HG03064 (cell line): ENCODE measurements around the gene BHLHE23.
"Not testable (repeated sequence)": the region's sequence is repeated elsewhere in the genome, so short reads cannot be mapped to it uniquely, and the experiment has no call there.

Experiments used
- ATAC-seq: cut with Tn5 transposase; IDR thresholded peaks from one replicate; pipeline ENCODE4 v1.9.1; 2021; ENCODE audit warnings: low read depth; ENCODE audit not compliant: unreplicated experiment

BHLHE23 gene

DNA sequence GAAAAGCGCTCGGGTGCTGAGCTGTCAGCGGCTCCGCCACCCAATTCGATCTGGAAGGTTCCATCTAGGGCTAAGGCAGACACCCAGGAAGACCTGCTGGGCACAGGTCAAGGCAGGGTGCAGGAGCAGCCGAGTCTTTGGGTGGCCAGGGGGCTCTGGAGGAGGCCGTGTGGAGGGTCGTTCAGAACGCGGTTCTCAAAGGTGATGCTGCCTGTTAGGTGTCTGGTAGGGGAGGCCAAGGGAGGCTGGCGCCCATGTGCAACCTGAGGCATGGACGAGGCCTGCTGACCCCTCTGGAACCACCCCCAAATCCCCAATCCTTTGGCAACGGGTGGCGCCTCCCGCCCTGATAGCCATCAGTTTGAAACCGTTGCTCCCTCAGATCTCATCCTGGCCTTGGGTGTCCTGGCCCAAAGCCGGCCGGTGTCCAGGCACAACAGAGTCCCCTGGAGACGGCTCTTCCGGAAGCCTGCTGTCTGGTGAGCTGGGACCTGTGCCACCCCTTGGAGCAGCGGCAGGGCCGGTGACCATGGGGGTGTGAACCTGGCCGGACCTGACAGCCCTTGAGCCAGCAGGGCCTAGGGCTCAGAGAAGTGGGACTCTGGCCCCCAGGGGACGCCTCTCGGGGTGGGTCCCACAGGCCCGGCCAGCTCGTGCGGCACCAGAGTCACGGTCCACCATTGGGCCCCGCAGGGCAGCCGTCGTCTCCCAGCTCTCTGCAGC is 43.7 kb downstream of the BHLHE23 start:
- ATAC-seq, result no peak

DNA sequence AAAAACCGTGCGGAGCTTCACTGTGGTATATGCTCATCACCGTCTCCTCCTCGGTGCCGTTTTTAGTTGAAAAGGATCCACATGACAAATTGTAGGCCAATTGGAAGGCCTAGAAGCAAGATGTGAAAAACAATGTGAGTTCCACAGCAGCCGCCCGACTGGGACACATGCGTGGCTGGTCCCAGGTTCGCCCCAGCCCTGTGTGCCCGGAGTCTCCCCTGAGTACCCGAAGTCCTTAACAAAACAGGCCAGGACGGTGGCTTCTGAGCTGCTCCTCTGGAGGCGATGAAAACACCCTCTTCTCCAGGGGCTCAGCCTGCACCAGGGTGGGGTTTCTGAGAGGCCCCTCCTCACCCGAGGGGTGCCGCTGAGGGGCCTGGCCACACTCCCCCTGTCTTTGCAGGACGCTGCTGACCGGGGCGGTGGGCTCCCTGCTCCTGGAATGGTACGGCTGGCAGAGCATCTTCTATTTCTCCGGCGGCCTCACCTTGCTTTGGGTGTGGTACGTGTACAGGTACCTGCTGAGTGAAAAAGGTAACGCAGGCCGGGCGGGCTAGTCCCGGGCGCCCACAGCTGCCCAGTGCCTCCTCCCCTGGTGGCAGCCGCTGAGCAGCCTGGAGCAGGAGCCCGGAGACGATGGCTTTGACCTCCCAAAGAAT is 44.4 kb downstream of the BHLHE23 start:
- no peak for ATAC-seq

DNA sequence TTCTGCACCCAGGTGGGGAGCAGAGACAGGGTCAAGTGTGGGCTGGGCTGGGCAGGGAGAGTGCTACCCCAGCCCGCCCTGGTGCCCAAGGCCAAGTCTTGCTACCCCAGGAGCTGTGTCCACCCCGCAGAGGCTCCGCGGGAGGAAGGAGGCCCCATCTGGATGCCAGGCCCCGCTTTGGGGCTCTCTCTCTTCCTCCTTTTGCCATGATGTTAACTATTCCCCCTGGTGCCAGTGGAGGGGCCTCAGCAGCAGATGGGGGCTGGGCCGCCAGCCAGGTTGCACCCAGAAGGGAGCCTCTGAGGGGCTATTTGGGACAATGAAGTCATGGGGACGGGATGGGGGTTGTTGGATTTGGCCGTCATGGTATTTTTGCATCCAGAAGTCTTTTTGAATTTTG is 45.0 kb downstream of the BHLHE23 start:
- ATAC-seq, result no peak

DNA sequence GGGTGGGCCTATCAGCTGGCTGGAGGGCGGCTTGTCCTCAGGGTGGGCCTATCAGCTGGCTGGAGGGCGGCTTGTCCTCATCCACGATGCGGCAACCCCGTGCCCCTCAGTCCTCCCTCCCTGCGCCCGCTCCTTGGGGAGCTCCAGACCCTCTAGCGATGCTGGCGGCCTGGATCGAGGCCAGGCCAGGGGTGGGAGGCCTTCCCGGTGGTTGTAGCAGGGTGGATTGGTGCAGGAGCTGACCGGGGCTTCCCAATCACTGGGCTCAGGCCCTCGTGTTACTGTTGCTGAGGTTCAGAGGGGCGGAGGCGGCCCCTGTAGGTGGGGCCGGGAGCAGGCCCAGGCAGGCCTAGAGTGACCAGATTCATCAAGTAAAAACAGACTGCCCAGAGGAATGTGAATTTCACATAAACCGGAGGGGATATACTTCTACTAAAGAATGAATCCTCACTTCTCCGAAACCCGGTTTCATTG is 45.4 kb downstream of the BHLHE23 start:
- no peak for ATAC-seq

DNA sequence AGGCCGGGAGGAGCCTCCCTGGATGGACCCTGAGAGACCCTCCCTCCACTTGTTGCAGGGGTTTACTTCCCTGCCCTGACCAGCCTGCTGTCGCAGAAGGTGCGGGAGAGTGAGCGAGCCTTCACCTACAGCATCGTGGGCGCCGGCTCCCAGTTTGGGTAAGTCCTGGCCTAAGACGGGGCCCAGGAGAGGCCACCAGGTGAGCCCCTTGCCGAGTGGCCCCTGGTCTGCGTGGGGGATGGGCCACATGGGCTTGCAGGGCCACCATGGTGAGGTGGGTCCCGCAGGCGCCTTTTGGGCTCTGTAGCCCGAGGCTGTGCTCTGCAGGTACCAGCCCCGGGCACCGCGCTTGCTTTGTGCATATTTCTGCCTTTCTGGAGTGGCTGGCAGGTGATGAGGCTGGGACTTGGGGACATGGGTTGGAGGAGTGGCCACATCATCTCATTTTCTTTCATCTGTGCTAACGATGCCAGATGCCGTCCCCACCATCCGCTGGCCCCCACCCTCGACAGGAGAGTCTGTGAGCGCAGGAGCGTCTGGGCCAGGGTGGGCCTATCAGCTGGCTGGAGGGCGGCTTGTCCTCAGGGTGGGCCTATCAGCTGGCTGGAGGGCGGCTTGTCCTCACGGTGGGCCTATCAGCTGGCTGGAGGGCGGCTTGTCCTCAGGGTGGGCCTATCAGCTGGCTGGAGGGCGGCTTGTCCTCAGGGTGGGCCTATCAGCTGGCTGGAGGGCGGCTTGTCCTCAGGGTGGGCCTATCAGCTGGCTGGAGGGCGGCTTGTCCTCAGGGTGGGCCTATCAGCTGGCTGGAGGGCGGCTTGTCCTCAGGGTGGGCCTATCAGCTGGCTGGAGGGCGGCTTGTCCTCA is 46.1 kb downstream of the BHLHE23 start:
- ATAC-seq, result not testable (repeated sequence)

DNA sequence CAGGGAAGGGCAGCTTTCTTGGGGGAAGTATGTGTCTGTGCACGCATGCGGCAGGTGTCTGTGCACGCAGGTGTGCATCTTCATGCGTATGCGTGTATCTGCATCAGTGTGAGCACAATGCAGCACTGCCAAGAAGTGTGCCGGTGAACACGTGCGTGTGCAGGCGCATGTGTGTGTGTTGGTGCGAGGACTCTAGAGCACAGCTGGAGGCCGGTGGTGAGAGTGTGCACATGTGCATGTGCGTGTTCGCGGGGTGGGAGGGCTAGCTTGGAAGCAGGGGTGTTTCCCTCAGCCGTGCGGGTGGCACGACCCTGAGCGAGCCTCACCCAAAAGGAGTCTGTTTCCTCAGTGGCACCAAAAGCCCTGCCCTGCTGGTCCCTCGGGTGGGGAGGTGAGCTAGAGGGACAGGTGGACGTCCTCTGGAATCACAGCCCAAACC is 46.7 kb downstream of the BHLHE23 start:
- no peak for ATAC-seq

DNA sequence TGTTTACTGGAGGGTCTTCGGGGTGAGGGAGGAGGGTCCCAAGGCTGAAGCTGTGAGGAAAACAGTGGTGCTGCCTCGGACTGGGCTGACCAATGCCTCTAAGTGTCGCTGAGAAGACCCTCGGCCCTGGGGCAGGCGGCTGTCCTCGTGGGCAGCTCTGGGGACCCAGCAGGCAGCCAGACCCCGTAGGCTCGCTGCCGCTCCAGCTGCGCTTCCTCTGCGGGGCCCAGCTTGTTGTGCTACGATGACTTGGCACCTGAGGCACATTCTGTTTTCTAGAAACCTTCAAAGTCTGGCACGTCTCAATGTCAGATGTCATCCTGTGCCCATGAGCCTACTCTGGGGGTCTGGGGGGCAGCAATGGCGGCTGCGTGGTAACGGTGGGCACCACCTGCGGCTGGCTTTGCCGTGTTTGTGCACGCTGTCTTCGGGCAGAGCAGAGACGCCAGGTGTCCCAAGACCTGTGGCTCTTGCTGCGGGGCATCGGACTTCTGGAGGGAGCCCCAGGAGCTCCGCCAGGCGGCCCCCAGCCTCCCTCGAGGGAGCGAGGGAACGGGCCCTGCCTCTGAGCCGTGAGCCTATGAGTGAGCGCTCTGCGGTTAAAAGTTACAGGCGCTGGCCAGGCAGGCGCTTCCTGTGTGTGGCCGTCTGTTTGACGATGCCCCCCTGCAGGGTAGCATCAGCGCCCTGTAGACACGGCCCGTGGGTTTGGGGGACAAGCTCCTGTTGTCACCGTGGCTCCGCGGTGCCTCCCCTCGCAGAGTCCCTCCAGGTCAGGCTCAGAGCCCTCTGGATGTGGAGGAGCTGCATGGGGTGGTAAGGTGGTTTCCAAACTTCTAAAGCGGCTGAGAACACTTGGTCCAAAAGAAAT is 47.4 kb downstream of the BHLHE23 start:
- ATAC-seq, result no peak

DNA sequence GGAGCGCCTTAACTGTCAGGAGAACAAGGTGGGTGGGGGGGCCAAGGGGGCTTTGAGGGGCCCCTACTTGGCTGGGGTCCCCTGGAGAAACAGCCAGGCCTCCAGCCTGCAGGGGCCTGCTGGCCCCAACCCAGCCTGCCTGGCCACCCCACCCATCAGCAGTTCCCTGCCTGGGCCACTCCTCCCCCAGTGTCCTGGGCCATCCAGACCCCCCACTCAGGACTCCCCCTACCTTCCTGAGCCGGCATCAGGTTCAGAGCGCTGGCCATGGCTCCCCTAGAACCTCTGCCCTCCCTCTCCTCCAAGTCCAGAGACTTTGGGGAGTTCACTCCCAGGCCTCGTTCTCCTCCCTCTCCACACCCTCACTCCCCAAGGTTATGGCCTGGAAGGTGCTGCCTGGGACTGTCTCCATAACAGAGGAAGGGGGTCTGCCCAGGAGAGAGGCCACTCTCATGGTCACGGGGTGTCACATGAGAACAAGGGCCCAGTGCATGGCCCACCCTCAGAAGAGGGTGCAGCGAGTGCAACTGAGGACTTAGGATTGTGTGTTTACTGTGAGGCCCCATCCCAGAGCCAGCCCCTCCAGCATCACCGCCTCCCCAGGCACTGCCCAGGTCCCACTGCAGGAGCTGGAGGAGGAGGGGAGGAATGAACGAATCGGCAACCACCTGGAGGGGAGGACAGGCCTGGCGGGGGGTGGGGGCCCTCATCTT is 48.2 kb downstream of the BHLHE23 start:
- no peak for ATAC-seq

DNA sequence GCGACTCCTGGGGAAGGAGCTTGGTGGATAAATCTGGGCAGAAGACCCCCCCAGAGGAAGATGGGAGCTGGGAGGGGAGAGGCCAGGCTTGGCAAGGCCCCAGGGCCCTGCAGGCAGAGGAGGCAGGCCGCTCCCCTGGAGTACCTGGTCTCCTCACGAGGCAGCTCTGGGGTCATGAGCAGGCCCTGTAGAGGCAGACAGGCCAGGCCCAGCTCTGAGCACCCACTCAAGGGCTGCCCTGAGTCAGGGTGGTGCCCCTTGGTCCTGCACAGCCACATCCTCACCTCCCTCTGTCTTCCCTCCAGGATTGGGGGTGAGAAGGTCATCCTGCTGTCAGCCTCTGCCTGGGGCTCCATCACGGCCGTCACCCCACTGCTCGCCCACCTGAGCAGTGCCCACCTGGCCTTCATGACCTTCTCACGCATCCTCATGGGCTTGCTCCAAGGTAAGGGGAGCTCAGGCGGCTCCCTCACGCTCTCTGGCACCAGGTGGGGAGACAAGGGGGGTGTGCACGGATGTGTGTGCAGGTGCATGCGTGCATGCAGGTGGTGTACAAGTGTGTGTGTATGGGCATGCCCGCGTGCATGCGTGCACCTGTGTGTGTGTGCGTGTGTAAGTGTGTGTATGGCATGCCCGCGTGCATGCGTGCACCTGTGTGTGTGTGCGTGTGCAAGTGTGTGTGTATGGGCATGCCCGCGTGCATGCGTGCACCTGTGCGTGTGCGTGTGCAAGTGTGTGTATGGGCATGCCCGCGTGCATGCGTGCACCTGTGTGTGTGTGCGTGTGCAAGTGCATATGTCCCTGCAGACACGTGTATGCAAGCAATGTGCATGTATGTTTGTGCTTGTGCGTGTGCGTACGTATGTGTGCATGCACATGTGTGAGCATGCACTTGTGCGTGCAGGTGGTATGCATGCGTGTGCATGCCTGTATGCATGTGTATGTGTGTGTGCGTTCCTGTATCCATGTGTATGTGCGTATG is 49.3 kb downstream of the BHLHE23 start:
- no peak for ATAC-seq

DNA sequence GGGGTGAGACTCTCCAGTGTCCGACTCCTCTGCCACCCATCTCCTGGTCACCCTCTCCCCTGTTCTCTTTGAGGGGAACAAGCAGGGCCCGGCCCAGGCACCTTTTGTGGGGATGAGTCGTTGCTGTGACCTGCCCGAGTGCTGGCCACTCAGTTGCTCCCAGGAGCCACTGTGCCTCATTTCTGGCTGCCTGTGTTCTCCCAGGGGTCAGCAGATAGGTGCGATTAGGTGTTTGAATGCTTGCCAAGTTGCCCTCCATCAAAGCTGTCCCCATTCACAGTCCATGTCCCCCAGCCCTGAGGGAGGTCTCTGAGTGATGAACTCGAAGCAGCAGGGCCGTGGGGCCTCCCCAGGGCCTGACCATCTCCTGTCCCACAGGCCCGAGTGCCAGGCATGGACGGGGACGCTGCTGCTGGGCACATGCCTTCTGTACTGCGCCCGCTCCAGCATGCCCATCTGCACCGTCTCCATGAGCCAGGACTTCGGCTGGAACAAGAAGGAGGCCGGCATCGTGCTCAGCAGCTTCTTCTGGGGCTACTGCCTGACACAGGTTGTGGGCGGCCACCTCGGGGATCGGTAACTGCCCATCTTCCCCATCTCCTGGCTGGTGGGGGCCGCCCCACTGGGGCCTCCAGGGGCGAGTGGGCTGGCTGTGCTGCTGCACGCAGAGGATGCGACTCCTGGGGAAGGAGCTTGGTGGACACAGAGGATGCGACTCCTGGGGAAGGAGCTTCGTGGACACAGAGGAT is 50.2 kb downstream of the BHLHE23 start:
- ATAC-seq, result no peak
